Measurements from ENCODE around the gene PHACTR1.

Gene PHACTR1

GRCh38 chr6:12716298-12716916 is at the start of gene PHACTR1:
Gene PHACTR1, plus strand, starts transcription at chr6:12716767.
- DNase-seq (ENCODE audit: low read depth, low spot score) = no peak
- in situ Hi-C loops (cut with HindIII; ENCODE audit: low sequenced_read_pairs) = no loop called here
- no peak for TF ChIP-seq CTCF (IDR thresholded peaks at IDR 0.05; ENCODE audit: low read depth, low read length)
- no peak within 1 kb of the TSS for H3K4me3 ChIP-seq (ENCODE audit: low read depth, low read length)

- in situ Hi-C loops (cut with HindIII; ENCODE audit: low sequenced_read_pairs) = no loop called here
- DNase-seq (ENCODE audit: low read depth, low spot score) = no peak
- H3K4me3 ChIP-seq (ENCODE audit: low read depth, low read length) = no peak overlapping the region
- TF ChIP-seq CTCF (IDR thresholded peaks at IDR 0.05; ENCODE audit: low read depth, low read length) = no peak
Measured at GRCh38 chr6:12666886-12667285, 49.7 kb upstream of the PHACTR1 start.

GRCh38 chr6:12675931-12676330 is 40.6 kb upstream of the PHACTR1 start:
- no peak for TF ChIP-seq CTCF (IDR thresholded peaks at IDR 0.05; ENCODE audit: low read depth, low read length)
- in situ Hi-C loops (cut with HindIII; ENCODE audit: low sequenced_read_pairs) = no loop called here
- DNase-seq (ENCODE audit: low read depth, low spot score) = no peak
- no peak overlapping the region for H3K4me3 ChIP-seq (ENCODE audit: low read depth, low read length)

- H3K4me3 ChIP-seq (ENCODE audit: low read depth, low read length) = no peak overlapping the region
- in situ Hi-C loops (cut with HindIII; ENCODE audit: low sequenced_read_pairs) = no loop called here
- TF ChIP-seq CTCF (IDR thresholded peaks at IDR 0.05; ENCODE audit: low read depth, low read length) = no peak
- no peak for DNase-seq (ENCODE audit: low read depth, low spot score)
Measured at GRCh38 chr6:12679341-12679740, 37.2 kb upstream of the PHACTR1 start.

- in situ Hi-C loops (cut with HindIII; ENCODE audit: low sequenced_read_pairs) = no loop called here
- DNase-seq (ENCODE audit: low read depth, low spot score) = no peak
- no peak for TF ChIP-seq CTCF (IDR thresholded peaks at IDR 0.05; ENCODE audit: low read depth, low read length)
- no peak overlapping the region for H3K4me3 ChIP-seq (ENCODE audit: low read depth, low read length)
Measured at GRCh38 chr6:12693122-12693521, 23.4 kb upstream of the PHACTR1 start.

- in situ Hi-C loops (cut with HindIII; ENCODE audit: low sequenced_read_pairs) = no loop called here
- no peak overlapping the region for H3K4me3 ChIP-seq (ENCODE audit: low read depth, low read length)
- TF ChIP-seq CTCF (IDR thresholded peaks at IDR 0.05; ENCODE audit: low read depth, low read length) = no peak
- DNase-seq (ENCODE audit: low read depth, low spot score) = no peak
Measured at GRCh38 chr6:12698298-12698697, 18.3 kb upstream of the PHACTR1 start.
